NCI-H748 treated with DMSO at 0.1 percent for 48 hours (cell line): Measurements from ENCODE around the gene YIPF3.
A peak's percentile ranks its signal among the peaks of the same experiment; 100 is the strongest.
"Not testable (repeated sequence)": the region's sequence is repeated elsewhere in the genome, so short reads cannot be mapped to it uniquely, and the experiment has no call there.

Source experiments
- DNase-seq: peaks from one replicate; lab custom pipeline; 2025; lab: John Stamatoyannopoulos, UW

The YIPF3 gene

GRCh38 chr6:43509984-43510826 is 6.5 kb downstream of the YIPF3 start, which contains the start of gene LRRC73:
Gene LRRC73, minus strand, starts transcription at chr6:43510346. Its CDS starts 561 bp downstream, at chr6:43509785.
- DNase-seq, result peak; percentile 73

- DNase-seq, result no peak
Observed at GRCh38 chr6:43509142-43509983, 7.4 kb downstream of the YIPF3 start.

GRCh38 chr6:43508481-43509141 is 8.1 kb downstream of the YIPF3 start:
- DNase-seq, result no peak

- DNase-seq, result peak; percentile 85
Observed at GRCh38 chr6:43506667-43507471, 9.9 kb downstream of the YIPF3 start.

- no peak for DNase-seq
Observed at GRCh38 chr6:43506171-43506570, 10.6 kb downstream of the YIPF3 start.

GRCh38 chr6:43505718-43506117 is 11.0 kb downstream of the YIPF3 start:
- DNase-seq, result no peak

- DNase-seq, result no peak
Observed at GRCh38 chr6:43504756-43505593, 11.8 kb downstream of the YIPF3 start.

- no peak for DNase-seq
Observed at GRCh38 chr6:43503443-43503842, 13.3 kb downstream of the YIPF3 start.

- DNase-seq, result no peak
Observed at GRCh38 chr6:43502666-43503065, 14.1 kb downstream of the YIPF3 start.

GRCh38 chr6:43500921-43501320 is 15.8 kb downstream of the YIPF3 start:
- DNase-seq, result no peak

GRCh38 chr6:43499028-43499815 is 17.5 kb downstream of the YIPF3 start:
- no peak for DNase-seq

- DNase-seq, result not testable (repeated sequence)
Observed at GRCh38 chr6:43498291-43498690, 18.4 kb downstream of the YIPF3 start.

GRCh38 chr6:43497689-43498088 is 19.0 kb downstream of the YIPF3 start:
- no peak for DNase-seq

GRCh38 chr6:43497129-43497396 is 19.7 kb downstream of the YIPF3 start:
- no peak for DNase-seq

- no peak for DNase-seq
Observed at GRCh38 chr6:43496370-43497128, 20.2 kb downstream of the YIPF3 start.

GRCh38 chr6:43495409-43495941 is 21.3 kb downstream of the YIPF3 start:
- DNase-seq, result no peak

- no peak for DNase-seq
Observed at GRCh38 chr6:43494766-43495165, 22.0 kb downstream of the YIPF3 start.

- no peak for DNase-seq
Observed at GRCh38 chr6:43494321-43494720, 22.4 kb downstream of the YIPF3 start.

GRCh38 chr6:43493833-43494232 is 22.9 kb downstream of the YIPF3 start:
- no peak for DNase-seq
